SKM-1 (cell line): Measurements from ENCODE around the gene CELF4.

Source experiments
- DNase-seq: peaks from one replicate; lab custom pipeline; 2025; ENCODE audit not compliant: unreplicated experiment; lab: John Stamatoyannopoulos, UW

The CELF4 gene

DNA sequence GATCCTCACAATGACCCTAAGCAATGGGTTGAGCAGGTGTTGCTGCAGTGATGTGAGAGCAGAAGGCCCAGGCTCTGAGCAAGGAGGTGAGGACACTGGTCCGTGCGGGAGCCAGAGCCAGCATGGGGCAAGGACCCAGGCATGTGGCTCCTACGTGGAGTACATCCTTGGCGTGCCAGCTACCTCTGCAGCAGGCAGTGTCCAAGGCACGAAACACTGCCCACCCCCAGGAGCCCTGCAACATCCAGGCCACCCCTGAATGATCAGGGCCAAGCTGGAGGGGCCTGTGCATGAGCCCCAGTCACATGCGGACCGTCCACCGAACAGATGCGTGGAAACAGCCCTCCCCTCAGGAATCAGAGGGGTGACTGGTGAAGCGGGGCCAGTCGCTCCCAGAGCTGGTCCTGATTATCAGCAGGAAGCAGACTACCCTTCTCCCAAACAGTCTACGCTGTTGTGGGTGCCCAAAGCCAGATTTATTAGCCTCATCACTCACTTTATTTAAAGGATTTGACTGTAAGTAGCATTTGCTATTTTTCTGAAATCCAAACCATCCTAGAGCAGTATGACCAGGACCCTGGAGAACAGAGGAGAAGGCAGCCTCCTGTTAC is 16.8 kb downstream of the CELF4 start:
- DNase-seq, result no peak

DNA sequence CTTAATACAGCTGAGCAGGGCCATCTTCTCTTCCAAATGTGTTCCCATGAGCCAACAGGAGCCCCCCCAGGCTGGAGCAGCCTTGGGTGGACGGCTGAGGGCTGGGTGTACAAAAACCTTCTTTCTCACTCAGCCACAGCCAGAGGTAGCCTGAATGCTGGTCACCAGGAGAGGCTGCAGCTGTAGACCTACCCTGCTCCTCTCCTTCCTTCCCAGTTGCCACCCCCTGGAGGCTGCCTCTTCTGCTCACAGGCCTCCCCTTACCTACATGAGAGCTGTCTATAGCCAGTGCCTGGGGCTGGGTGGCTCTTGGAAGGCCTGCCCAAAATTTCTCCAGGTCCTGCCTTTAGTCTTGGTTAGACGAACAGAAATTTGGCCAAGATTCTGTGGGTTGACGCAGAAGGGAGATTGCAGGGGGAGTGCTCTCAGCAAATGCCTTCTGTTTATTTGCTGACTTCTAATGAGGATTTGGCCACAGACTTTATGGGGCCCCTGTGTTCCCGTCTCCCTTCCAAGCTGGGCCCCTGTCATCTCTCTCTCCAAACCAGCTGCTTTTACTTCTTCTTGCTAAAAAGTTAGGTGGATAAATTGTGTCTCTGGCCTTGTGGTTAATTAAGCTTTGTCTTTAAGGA is 18.3 kb downstream of the CELF4 start:
- no peak for DNase-seq

DNA sequence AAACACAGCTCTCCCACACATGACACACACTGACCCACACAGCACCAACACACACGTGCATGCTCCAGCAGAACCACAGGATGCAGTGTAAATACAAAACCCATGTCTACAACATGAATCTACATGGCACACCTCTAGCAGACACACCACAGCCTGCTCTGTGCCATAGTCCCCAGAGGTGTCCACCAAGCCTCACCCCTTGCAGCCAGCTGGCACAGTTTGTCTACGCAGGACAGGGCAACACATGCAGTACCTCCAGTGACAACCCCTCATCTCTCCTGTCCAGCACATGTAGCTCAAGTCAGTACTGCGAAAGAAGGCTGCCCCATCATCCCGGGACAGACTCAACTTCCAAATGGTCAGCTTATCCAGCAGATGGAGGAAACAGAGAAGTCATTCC is 18.9 kb downstream of the CELF4 start:
- DNase-seq, result no peak

- DNase-seq, result no peak
Observed at GRCh38 chr18:37546272-37546537, 19.4 kb downstream of the CELF4 start.

GRCh38 chr18:37545461-37546271 is 19.9 kb downstream of the CELF4 start:
- no peak for DNase-seq

- no peak for DNase-seq
Observed at GRCh38 chr18:37544713-37545112, 20.9 kb downstream of the CELF4 start.

DNA sequence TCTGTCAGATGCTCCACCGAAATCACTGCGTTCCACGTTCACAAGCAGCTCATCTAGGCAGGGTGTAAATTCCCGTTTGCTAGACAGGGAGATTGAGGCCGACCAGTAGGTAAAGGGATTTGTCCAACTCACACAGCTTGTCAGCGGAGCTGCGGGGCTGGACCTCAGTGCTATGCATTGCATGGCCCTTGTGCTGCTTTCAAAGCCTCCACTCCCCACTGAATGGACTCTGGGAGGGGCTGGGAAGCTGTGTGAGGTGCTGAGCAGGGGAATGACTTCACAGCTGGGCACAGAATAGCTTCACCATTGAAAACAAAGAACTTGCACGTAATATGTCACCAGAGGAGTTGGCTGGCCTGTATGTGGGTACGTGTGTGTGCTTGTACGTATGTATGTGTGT is 21.4 kb downstream of the CELF4 start:
- no peak for DNase-seq

DNA sequence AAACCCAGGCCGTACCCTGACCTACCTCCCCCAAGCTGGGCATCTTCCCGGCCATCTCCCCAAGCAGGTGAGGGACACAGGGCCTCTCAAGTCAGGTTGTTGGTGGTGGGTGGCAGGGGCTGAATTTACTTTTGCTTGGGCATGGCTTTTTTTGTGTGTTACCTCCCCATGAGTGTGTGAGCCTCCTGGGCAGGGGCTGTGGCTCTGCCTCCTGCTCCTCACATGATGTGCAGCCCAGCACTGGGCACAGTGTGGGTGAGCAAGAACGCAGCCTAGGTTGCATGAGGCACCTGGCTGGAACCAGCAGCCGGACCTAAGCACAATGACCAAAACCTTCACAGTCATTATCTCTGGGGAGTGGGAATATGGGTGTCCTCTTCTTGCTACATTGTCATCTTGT is 22.3 kb downstream of the CELF4 start:
- no peak for DNase-seq

DNA sequence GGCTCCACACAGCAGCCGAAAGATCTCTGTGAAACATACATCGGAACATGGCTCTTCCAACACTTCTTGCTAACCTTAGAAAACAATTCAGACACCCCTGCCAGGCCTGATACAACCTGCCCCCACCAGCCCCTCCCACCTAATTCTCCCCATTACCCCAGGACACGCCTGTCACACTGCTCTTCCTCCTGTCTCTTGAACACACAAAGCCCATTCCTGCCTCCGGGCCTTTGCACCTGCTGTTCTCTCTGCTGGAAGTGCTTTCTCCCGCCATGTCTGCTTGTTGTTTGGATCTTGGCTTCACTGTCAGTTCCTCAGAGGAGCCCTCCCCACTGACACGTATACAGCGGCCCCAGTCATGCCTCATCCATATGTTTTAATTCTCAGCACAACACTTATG is 24.1 kb downstream of the CELF4 start:
- no peak for DNase-seq

DNA sequence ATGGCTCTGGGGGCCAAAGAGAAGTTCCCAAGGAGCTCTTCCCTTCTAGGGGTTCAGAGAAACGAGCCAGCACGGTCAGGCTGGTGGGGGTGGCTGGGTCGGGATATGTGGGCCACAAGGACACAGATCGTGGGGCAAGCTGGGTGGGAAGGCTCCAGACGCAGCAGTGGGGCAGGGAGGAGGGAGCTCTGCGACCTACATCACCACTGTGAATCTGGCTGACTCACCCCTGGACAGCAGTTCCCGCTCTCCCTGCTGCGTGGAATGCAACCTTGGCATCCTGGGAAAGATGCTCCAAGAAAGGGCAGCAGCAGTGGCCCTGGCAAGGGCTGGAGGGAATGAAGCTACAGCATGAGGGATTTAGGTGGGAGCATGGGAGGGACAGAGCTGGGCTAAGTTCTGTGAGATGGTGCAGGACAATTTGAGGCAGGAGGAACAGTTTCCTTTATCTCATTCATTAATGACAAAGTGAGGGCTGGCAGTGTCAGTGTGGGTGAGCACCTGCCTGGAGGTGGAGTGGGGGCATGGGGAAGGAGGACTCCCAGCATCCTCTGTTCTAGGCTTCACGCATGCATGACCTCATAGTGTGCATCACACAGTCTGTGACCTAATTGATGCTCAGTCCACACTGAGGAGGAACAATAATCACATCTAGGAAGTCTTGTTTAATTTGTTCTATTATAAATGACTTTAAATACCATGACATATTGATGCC is 25.0 kb downstream of the CELF4 start:
- no peak for DNase-seq

GRCh38 chr18:37539236-37539635 is 26.4 kb downstream of the CELF4 start:
- DNase-seq, result no peak

DNA sequence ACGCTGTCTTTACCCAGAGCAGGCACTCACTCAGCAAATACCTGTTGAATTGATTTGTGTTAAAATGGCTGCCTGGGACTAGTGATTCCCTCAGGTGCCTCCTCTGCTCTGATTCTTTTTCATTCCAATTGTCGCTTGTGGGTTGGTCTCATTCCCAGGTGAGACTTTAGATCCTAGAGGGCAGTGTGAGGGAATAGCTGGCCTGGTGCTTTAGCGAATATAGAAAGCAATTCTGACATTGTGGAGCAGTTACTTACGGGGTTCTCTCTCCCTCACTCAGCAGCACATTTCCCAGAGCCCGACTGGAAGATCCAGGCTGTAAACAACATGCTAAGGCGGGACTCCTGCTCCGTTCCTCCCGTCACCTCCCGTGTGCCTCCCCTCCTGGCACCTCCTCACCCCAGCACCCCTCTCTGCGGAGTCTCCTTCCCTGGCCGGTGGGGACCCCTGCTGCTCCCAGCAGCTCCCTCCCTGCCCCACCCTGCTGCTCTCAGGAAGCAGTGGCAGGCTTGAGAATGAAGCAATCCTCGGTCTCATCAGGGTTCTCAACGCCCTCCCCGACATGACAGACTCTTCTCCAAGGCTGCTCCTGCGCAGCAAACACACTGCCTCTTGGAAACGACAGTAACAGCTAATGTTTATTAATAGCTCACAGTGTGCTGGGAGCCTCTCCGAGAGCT is 26.9 kb downstream of the CELF4 start:
- DNase-seq, result no peak

DNA sequence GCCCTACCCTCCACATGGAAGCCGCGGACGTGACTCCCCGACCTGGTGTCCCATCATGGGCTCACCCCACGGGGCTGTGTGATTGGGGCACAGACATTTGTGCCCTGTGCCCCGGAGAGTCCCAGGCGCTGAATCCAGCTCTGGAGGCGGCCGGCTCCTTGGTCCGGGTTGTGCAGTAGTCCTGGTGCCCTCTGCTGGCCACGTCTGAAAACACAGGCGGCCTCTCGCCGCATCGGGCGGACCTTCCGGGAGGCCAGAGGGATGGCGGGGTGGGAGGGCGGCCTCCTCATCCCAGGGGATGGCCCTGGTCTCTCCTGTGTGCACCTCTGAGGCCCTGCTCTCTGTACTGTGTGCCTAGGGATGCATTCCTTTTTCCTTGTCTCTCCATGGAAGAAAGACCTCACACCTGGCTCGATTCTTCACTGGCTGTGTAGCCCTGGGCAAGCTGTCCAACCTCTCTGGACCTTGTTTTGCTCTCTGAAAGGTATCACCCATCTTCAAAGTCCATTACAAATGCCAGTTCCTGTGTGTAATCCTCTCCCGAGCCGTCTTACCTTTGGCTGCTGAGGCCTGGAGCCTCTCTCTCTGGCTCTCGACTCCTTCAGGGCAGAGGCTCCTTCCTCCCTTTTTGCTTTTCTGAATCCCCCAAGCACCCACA is 27.6 kb downstream of the CELF4 start:
- peak; percentile 10 for DNase-seq

GRCh38 chr18:37536656-37537055 is 28.9 kb downstream of the CELF4 start:
- no peak for DNase-seq

- DNase-seq, result no peak
Observed at GRCh38 chr18:37535968-37536367, 29.6 kb downstream of the CELF4 start.

GRCh38 chr18:37534627-37535026 is 31.0 kb downstream of the CELF4 start:
- DNase-seq, result no peak

DNA sequence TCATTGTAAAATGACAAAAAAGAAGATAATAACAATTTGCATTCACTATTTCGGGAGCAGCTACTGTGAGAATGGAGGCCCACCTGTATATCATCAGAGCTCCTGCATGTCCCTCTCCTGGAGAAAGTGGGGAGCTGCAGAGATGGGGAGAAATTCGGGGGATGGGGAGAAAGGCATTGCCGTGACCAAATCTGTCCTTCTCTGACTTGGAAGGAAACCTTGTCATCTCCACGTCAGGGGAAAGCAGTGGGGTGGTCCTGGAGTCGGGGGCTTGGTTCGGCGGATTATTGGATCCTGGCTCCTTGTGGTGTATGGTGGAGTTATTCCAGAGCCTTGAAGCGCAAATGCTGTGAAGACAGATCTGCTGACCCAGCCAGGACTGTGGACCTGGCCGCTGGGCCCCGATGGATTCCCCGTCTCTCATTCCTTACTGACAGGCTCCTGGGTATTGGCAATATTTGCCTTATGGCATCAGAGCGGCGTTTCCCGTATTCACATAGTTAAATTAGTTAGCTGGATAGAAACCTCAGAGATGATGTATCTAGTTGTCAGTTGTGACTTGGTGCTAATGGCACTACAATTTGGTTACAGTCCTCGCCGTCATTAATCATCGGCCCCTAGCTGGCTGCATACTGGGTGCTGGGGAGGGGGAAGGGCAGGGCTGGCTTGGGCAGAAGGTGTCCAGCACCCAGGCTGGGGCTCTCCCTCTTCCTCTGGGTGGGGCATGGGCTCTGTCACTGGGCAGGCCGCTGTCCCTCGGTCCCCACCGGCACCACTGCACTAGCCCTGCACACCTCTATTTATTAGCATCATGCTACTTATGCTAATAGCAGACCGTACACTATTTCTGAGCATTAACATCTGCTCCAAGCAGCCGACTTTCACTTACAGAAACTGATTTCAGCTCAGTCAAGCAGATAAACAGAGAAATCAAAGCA is 31.7 kb downstream of the CELF4 start:
- DNase-seq, result no peak

- DNase-seq, result no peak
Observed at GRCh38 chr18:37532917-37533316, 32.7 kb downstream of the CELF4 start.

DNA sequence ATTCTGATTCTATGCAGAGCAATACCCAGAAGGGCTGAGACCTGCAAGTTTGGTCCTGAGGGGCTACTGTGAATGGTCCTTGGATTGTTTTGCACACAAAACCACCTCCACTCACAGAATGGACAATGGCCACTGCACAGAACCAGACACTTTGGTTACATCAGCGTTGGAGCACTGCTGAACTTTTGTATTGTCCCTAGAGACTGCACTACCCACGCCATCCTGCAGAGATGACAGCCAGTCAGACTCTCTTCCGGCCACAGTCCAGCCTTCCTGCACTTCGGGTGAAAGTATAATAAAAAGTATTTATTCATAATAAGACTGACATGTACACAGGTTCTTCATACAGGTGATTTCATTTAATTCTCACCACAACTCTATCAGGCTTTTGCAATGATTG is 35.7 kb downstream of the CELF4 start:
- no peak for DNase-seq

DNA sequence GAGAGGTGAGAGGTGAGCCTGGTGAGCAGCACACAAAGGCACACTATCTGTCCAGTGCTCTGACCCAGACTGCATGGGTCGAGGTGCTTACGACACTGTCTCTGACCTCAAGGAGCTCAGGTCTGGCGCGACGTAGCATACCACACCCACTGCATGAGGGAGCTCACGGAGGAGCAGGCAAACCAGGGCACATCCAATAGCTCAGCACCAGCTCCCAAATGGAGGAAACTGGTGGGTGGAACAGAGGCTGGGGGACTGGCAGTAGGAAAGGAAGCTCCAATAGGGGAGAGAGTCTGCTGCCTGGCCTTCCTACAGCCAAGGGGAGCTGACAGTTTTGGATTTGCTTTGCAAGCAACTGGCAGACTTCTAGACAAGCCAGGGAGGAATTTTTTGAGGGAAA is 36.3 kb downstream of the CELF4 start:
- no peak for DNase-seq
